ENCODE results near the gene STARD6.
"Not testable (repeated sequence)": the region's sequence is repeated elsewhere in the genome, so short reads cannot be mapped to it uniquely, and the experiment has no call there.

The STARD6 gene

DNA sequence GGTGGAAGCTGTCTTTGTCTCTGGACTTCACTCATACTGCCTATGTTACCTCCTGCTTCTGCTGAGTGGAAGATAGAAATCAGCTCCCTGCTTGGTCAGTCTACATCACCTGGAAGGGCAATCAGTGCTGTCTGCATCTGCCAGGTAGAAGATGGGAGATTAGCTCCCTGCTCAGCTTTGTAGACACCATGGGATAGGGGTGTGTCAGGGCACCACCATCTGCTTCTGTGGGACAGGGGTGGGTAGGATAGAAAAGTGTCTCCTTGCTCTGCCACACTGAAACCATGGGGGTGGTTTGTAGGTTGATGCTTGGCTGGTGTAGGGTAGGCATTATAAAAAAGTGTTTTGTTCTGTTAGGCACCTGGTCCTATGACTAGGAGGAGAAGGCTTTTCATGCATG, 34.1 kb downstream of the STARD6 start:
- intact Hi-C loops (cut with micrococcal nuclease), result no loop called here

GRCh38 chr18:54316071-54316820, 41.4 kb downstream of the STARD6 start:
- H3K27me3 Mint-ChIP-seq, result peaks cover 2% of the 10 kb centered on the region
- H3K36me3 Mint-ChIP-seq (ENCODE audit: low read depth), result no peaks in the 10 kb centered on the region
- no peak overlapping the region for H3K27ac Mint-ChIP-seq
- intact Hi-C loops (cut with micrococcal nuclease), result loop anchor here (10.0 kb wide), 1 partner anchor 841 kb away; no protein-coding TSS in a partner anchor
- H3K4me3 Mint-ChIP-seq, result no peak overlapping the region
- H3K9me3 Mint-ChIP-seq, result no peaks in the 10 kb centered on the region
- H3K4me1 Mint-ChIP-seq (ENCODE audit: low read depth), result no peaks in the 10 kb centered on the region

More for the DNA sequence above, 34.1 kb downstream of the STARD6 start:
- Mint-ChIP-seq H3K36me3 (ENCODE audit: low read depth) (no peaks in the 10 kb centered on the region), H3K4me3 (no peak overlapping the region), H3K27me3 (no peaks in the 10 kb centered on the region), H3K27ac (no peak overlapping the region), H3K9me3 (no peaks in the 10 kb centered on the region), H3K4me1 (ENCODE audit: low read depth) (no peaks in the 10 kb centered on the region)

DNA sequence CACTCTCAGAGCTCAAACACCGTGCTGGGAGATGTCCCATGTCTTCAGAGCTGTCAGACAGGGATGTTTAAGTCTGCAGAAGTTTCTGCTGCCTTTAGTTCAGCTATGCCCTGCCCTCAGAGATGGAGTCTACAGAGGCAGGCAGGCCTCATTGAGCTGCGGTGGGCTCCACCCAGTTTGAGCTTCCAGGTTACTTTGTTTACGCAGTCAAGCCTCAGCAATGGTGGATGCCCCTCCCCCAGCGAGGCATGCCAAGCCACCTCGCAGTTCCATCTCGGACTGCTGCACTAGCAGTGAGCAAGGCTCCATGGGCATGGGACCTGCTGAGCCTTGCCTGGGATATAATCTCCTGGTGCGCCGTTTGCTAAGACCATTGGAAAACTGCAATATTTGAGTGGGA, 48.1 kb downstream of the STARD6 start:
- H3K4me3 Mint-ChIP-seq; intact Hi-C loops (cut with micrococcal nuclease); H3K27me3 Mint-ChIP-seq; H3K9me3 Mint-ChIP-seq; H3K4me1 Mint-ChIP-seq (ENCODE audit: low read depth); H3K36me3 Mint-ChIP-seq (ENCODE audit: low read depth); H3K27ac Mint-ChIP-seq: not testable (repeated sequence)

- Mint-ChIP-seq H3K4me1 (ENCODE audit: low read depth) (no peaks in the 10 kb centered on the region), H3K36me3 (ENCODE audit: low read depth) (no peaks in the 10 kb centered on the region), H3K9me3 (no peaks in the 10 kb centered on the region), H3K27ac (no peak overlapping the region), H3K4me3 (no peak overlapping the region), H3K27me3 (peaks cover 2% of the 10 kb centered on the region)
- intact Hi-C loops (cut with micrococcal nuclease), result no loop called here
These were observed 54.2 kb downstream of the STARD6 start for GRCh38 chr18:54303408-54303807.

GRCh38 chr18:54298991-54299390, 58.7 kb downstream of the STARD6 start:
- H3K36me3 Mint-ChIP-seq (ENCODE audit: low read depth); H3K4me3 Mint-ChIP-seq; H3K4me1 Mint-ChIP-seq (ENCODE audit: low read depth); intact Hi-C loops (cut with micrococcal nuclease); H3K9me3 Mint-ChIP-seq; H3K27me3 Mint-ChIP-seq; H3K27ac Mint-ChIP-seq: not testable (repeated sequence)

- Mint-ChIP-seq H3K27ac (no peak overlapping the region), H3K9me3 (no peaks in the 10 kb centered on the region)
These were observed 61.6 kb downstream of the STARD6 start for GRCh38 chr18:54296062-54296461.

DNA sequence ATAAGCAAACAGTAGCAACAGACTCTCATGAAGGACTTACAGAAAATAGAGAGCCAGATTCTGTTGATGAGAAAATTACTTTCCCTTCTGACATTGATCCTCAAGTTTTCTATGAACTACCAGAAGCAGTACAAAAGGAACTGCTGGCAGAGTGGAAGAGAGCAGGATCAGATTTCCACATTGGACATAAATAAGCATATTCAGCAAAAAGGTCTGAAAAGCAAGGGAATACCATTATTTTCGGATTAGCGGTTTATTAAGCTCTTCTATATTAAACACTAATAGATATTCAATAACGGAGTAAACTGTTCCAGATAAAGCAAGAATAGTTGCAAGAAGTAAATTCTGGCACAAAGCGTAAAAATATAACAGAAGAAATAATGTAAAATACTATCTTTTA, 63.4 kb downstream of the STARD6 start:
- Mint-ChIP-seq H3K4me1 (ENCODE audit: low read depth) (no peaks in the 10 kb centered on the region), H3K4me3 (no peak overlapping the region), H3K9me3 (no peaks in the 10 kb centered on the region), H3K27me3 (no peaks in the 10 kb centered on the region), H3K36me3 (ENCODE audit: low read depth) (peaks cover 25% of the 10 kb centered on the region), H3K27ac (no peak overlapping the region)
- intact Hi-C loops (cut with micrococcal nuclease), result no loop called here

More at GRCh38 chr18:54296062-54296461, 61.6 kb downstream of the STARD6 start:
- H3K4me3 Mint-ChIP-seq, result no peak overlapping the region
- H3K27me3 Mint-ChIP-seq, result no peaks in the 10 kb centered on the region
- H3K4me1 Mint-ChIP-seq (ENCODE audit: low read depth), result no peaks in the 10 kb centered on the region
- intact Hi-C loops (cut with micrococcal nuclease), result no loop called here
- H3K36me3 Mint-ChIP-seq (ENCODE audit: low read depth), result peaks cover 10% of the 10 kb centered on the region

DNA sequence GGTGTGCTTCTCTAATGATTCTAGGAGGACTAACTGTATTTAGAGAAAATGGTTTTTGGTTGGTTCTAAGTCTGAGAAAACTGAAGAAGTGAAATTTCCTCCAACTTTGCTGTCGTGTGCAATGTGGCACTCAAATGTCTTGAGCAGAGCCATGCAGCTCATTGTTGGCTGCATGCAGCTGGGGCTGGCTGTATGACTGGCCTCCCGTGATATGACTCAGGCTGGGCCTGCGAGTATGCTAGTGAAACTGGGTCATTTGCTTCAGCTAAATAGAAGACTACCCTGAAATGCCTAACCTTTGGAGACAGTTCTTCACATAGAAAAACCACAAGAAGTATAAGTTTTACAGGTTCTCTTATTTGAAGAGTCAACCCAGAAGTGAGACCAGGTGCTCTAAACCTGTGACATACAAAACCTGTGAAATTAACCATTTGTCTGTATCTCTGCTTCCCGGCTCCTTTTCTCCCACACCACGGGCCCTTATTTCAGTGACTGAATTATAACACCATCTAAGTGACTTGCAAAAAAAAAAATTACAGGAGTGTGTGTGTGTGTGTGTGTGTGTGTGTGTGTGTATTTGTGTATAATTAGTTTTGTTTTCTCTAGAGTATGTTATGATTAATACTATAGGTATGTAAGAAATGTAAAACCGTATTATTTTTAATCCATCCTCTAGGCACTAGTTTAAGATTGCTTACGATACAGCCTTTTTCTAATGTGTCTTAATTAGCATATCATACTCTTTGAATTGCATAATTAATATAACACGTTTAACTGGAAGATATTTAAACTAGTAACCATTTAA, 72.5 kb downstream of the STARD6 start:
- Mint-ChIP-seq H3K27me3 (no peaks in the 10 kb centered on the region), H3K4me3 (no peak overlapping the region), H3K36me3 (ENCODE audit: low read depth) (peaks cover 60% of the 10 kb centered on the region), H3K4me1 (ENCODE audit: low read depth) (peaks cover 2% of the 10 kb centered on the region), H3K27ac (no peak overlapping the region), H3K9me3 (no peaks in the 10 kb centered on the region)
- intact Hi-C loops (cut with micrococcal nuclease), result no loop called here

GRCh38 chr18:54284535-54284934, 73.1 kb downstream of the STARD6 start:
- H3K4me1 Mint-ChIP-seq (ENCODE audit: low read depth), result peaks cover 5% of the 10 kb centered on the region
- no peak overlapping the region for H3K27ac Mint-ChIP-seq
- no peak overlapping the region for H3K4me3 Mint-ChIP-seq
- no peaks in the 10 kb centered on the region for H3K9me3 Mint-ChIP-seq
- peaks cover 60% of the 10 kb centered on the region for H3K36me3 Mint-ChIP-seq (ENCODE audit: low read depth)
- no peaks in the 10 kb centered on the region for H3K27me3 Mint-ChIP-seq
- intact Hi-C loops (cut with micrococcal nuclease), result no loop called here

DNA sequence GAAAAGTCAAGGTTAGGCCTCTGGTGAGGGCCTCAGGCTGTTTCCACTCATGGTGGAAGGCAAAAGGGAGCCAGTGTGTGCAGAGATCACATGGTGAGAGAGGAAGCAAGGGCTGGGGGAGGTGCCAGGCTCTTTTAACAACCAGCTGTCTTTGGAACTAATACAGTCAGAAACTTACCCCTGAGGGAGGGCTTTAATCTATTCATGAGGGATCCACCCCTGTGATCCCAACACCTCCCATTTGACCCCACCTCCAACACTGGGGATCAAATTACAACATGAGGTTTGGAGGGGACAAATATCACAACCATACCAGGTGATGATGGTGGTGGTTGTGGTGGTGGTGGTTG, 77.5 kb downstream of the STARD6 start:
- Mint-ChIP-seq H3K4me1 (ENCODE audit: low read depth) (peaks cover 11% of the 10 kb centered on the region), H3K27ac (no peak overlapping the region), H3K27me3 (no peaks in the 10 kb centered on the region), H3K4me3 (no peak overlapping the region), H3K36me3 (ENCODE audit: low read depth) (peaks cover 44% of the 10 kb centered on the region), H3K9me3 (no peaks in the 10 kb centered on the region)
- intact Hi-C loops (cut with micrococcal nuclease), result no loop called here

DNA sequence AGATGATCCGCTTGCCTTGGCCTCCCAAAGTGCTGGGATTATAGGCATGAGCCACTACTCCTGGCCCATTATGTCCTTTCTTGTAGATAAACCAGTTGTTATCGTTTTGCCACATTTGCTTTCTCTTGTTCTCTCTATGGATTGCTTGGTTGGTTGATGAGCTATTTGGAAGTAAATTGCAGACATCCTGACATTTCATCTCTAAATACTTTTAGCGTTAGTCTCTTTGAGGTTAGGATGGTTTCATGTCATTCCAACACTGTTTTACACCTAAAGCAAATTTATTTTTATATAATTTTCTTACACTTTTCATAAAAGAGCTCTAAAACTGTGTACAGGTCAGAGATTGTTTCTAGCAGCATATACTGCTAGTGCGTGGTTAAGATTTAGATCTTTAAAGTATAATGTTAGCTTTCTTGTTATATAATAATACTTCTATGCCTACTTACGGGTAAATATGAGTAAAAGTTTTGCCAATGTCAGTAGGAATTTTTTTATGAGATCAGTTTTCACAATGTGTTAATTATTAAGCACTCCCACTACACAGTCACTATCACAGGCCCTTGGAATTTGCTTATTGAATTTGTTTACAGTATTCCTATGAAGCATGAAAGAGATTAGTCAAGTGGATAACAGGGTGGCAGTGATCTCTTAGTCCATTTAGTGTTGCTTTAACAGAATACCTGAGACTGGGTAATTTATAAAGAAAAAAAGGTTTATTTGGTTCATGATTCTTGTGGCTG, 78.0 kb downstream of the STARD6 start:
- H3K9me3 Mint-ChIP-seq, result no peaks in the 10 kb centered on the region
- H3K4me1 Mint-ChIP-seq (ENCODE audit: low read depth), result peaks cover 11% of the 10 kb centered on the region
- H3K27ac Mint-ChIP-seq, result no peak overlapping the region
- H3K27me3 Mint-ChIP-seq, result no peaks in the 10 kb centered on the region
- H3K36me3 Mint-ChIP-seq (ENCODE audit: low read depth), result peaks cover 38% of the 10 kb centered on the region
- intact Hi-C loops (cut with micrococcal nuclease), result no loop called here
- H3K4me3 Mint-ChIP-seq, result no peak overlapping the region

- peaks cover 32% of the 10 kb centered on the region for H3K36me3 Mint-ChIP-seq (ENCODE audit: low read depth)
These were observed 79.0 kb downstream of the STARD6 start for GRCh38 chr18:54278615-54279014.

GRCh38 chr18:54277899-54278298, 79.8 kb downstream of the STARD6 start:
- no peak overlapping the region for H3K27ac Mint-ChIP-seq

More at GRCh38 chr18:54278615-54279014, 79.0 kb downstream of the STARD6 start:
- H3K27ac Mint-ChIP-seq, result no peak overlapping the region
- no peaks in the 10 kb centered on the region for H3K27me3 Mint-ChIP-seq
- intact Hi-C loops (cut with micrococcal nuclease), result no loop called here
- no peak overlapping the region for H3K4me3 Mint-ChIP-seq
- H3K4me1 Mint-ChIP-seq (ENCODE audit: low read depth), result peaks cover 11% of the 10 kb centered on the region
- H3K9me3 Mint-ChIP-seq, result no peaks in the 10 kb centered on the region

More at GRCh38 chr18:54277899-54278298, 79.8 kb downstream of the STARD6 start:
- intact Hi-C loops (cut with micrococcal nuclease), result no loop called here
- no peak overlapping the region for H3K4me3 Mint-ChIP-seq
- no peaks in the 10 kb centered on the region for H3K27me3 Mint-ChIP-seq
- peaks cover 32% of the 10 kb centered on the region for H3K36me3 Mint-ChIP-seq (ENCODE audit: low read depth)
- H3K9me3 Mint-ChIP-seq, result no peaks in the 10 kb centered on the region
- H3K4me1 Mint-ChIP-seq (ENCODE audit: low read depth), result peaks cover 11% of the 10 kb centered on the region

All from dendritic cell treated with granulocyte-macrophage colony-stimulating factor and Interleukin-4, amounts not matched to agents 40 ng/mL and 50 ng/mL, for 4 days (primary cell).